Immature natural killer cell (primary cell): ENCODE measurements around the gene APOA1. TPM values are rescaled to one million over a fixed set of nuclear protein-coding genes. Genes with fewer than 3 reads are reported as not detected.
"Not testable (repeated sequence)": the region's sequence is repeated elsewhere in the genome, so short reads cannot be mapped to it uniquely, and the experiment has no call there.

Experiments used
- DNase-seq, 3 donors: peaks; one replicate each; pipeline ENCODE4 v3.0.0; 2022; ENCODE audit warnings: mixed read lengths in 1 of 3
- H3K27ac Mint-ChIP-seq, 6 donors: one replicate each; pipeline ENCODE4 v1.8.0; 2020; ENCODE audit warnings: mixed read lengths in 6 of 6, mild to moderate bottlenecking in 5 of 6, inconsistent platforms in 4 of 6, moderate library complexity in 3 of 6
- H3K27me3 Mint-ChIP-seq, 3 donors: one replicate each; pipeline ENCODE4 v1.8.0; 2020 to 2021; ENCODE audit warnings: low read depth in 3 of 3, mild to moderate bottlenecking in 3 of 3, mixed read lengths in 3 of 3, moderate library complexity in 3 of 3, inconsistent platforms in 1 of 3
- H3K36me3 Mint-ChIP-seq, 3 donors: one replicate each; pipeline ENCODE4 v1.8.0; 2020; ENCODE audit warnings: mixed read lengths in 3 of 3, inconsistent platforms in 2 of 3, mild to moderate bottlenecking in 2 of 3
- H3K4me1 Mint-ChIP-seq, 2 donors: one replicate each; pipeline ENCODE4 v1.8.0; 2020; ENCODE audit warnings: inconsistent platforms in 2 of 2, mild to moderate bottlenecking in 2 of 2, mixed read lengths in 2 of 2, moderate library complexity in 1 of 2
- H3K4me3 Mint-ChIP-seq, 5 donors: one replicate each; pipeline ENCODE4 v1.8.0; 2020; ENCODE audit warnings: mild to moderate bottlenecking in 5 of 5, mixed read lengths in 5 of 5, inconsistent platforms in 3 of 5, moderate library complexity in 3 of 5
- H3K9me3 Mint-ChIP-seq, 6 donors: one replicate each; pipeline ENCODE4 v1.8.0; 2020; ENCODE audit warnings: mild to moderate bottlenecking in 6 of 6, mixed read lengths in 6 of 6, inconsistent platforms in 4 of 6, moderate library complexity in 3 of 6
- polyA plus RNA-seq, 3 donors: library from polyadenylated mRNA; unstranded; fragments of 300-500 nt; fragmentation: Illumina TruSeq; gene quantifications; one replicate each; pipeline ENCODE4 v1.2.3, GENCODE V29; 2021

The APOA1 gene
- polyA plus RNA-seq, 3 donors from 2014 or later, result 0.42 to 0.53 TPM; not detected in 1

GRCh38 chr11:116835791-116836631 lies 1.4 kb downstream of the APOA1 start:
- Mint-ChIP-seq H3K4me3 (peak overlapping the region; percentile 79 to 84 (median 80)), H3K9me3 (no peaks in the 10 kb centered on the region), H3K4me1 (peaks cover 14 to 18% of the 10 kb centered on the region in 2 donors), H3K27me3 (peaks cover 0 to 5% (median 5%) of the 10 kb centered on the region in 3 donors), H3K36me3 (no peaks in the 10 kb centered on the region), H3K27ac (peak overlapping the region in 3 of 6 donors; percentile 51 to 78 (median 71))
- DNase-seq, result peak; percentile 71 to 83 (median 80)

GRCh38 chr11:116835042-116835772 lies 2.2 kb downstream of the APOA1 start:
- peak overlapping the region in 2 of 6 donors; percentile 71 to 78 for H3K27ac Mint-ChIP-seq
- peaks cover 14 to 18% of the 10 kb centered on the region in 2 donors for H3K4me1 Mint-ChIP-seq
- no peaks in the 10 kb centered on the region for H3K9me3 Mint-ChIP-seq
- peaks cover 0 to 5% (median 5%) of the 10 kb centered on the region in 3 donors for H3K27me3 Mint-ChIP-seq
- DNase-seq, result peak in 1 of 3 donors; percentile 14
- no peaks in the 10 kb centered on the region for H3K36me3 Mint-ChIP-seq
- peak overlapping the region; percentile 79 to 84 (median 80) for H3K4me3 Mint-ChIP-seq

- H3K9me3 Mint-ChIP-seq, H3K36me3 Mint-ChIP-seq, DNase-seq, H3K27me3 Mint-ChIP-seq: not testable (repeated sequence)
- Mint-ChIP-seq H3K27ac (peak overlapping the region in 2 of 6 donors; percentile 24 to 61), H3K4me1 (peaks cover 14 to 18% of the 10 kb centered on the region in 2 donors), H3K4me3 (peak overlapping the region; percentile 66 to 83 (median 69))
Measured at GRCh38 chr11:116834535-116835041, 2.8 kb downstream of the APOA1 start.

- H3K4me3 Mint-ChIP-seq, result peak overlapping the region in 3 of 5 donors; percentile 21 to 57 (median 48)
- no peaks in the 10 kb centered on the region for H3K9me3 Mint-ChIP-seq
- no peaks in the 10 kb centered on the region for H3K36me3 Mint-ChIP-seq
- peak overlapping the region in 1 of 6 donors; percentile 76 for H3K27ac Mint-ChIP-seq
- H3K27me3 Mint-ChIP-seq, result peaks cover 0 to 5% (median 5%) of the 10 kb centered on the region in 3 donors
- DNase-seq, result no peak
- H3K4me1 Mint-ChIP-seq, result peaks cover 14 to 18% of the 10 kb centered on the region in 2 donors
Measured at GRCh38 chr11:116833816-116834534, 3.4 kb downstream of the APOA1 start.

- H3K27ac Mint-ChIP-seq, result no peak overlapping the region
- H3K27me3 Mint-ChIP-seq, result peaks cover 0 to 5% (median 5%) of the 10 kb centered on the region in 3 donors
- H3K36me3 Mint-ChIP-seq, result no peaks in the 10 kb centered on the region
- H3K4me3 Mint-ChIP-seq, result no peak overlapping the region
- no peak for DNase-seq
- no peaks in the 10 kb centered on the region for H3K9me3 Mint-ChIP-seq
- H3K4me1 Mint-ChIP-seq, result peaks cover 14 to 18% of the 10 kb centered on the region in 2 donors
Measured at GRCh38 chr11:116833491-116833815, 4.0 kb downstream of the APOA1 start.

GRCh38 chr11:116832350-116833290 lies 4.8 kb downstream of the APOA1 start:
- H3K4me1 Mint-ChIP-seq, result peaks cover 14 to 18% of the 10 kb centered on the region in 2 donors
- DNase-seq, result no peak
- no peaks in the 10 kb centered on the region for H3K36me3 Mint-ChIP-seq
- H3K4me3 Mint-ChIP-seq, result no peak overlapping the region
- peaks cover 0 to 5% (median 5%) of the 10 kb centered on the region in 3 donors for H3K27me3 Mint-ChIP-seq
- H3K27ac Mint-ChIP-seq, result no peak overlapping the region
- no peaks in the 10 kb centered on the region for H3K9me3 Mint-ChIP-seq

GRCh38 chr11:116831790-116832349 lies 5.6 kb downstream of the APOA1 start:
- peaks cover 0 to 5% (median 5%) of the 10 kb centered on the region in 3 donors for H3K27me3 Mint-ChIP-seq
- H3K4me1 Mint-ChIP-seq, result peaks cover 14 to 18% of the 10 kb centered on the region in 2 donors
- DNase-seq, result no peak
- H3K9me3 Mint-ChIP-seq, result no peaks in the 10 kb centered on the region
- H3K27ac Mint-ChIP-seq, result no peak overlapping the region
- H3K4me3 Mint-ChIP-seq, result no peak overlapping the region
- H3K36me3 Mint-ChIP-seq, result no peaks in the 10 kb centered on the region

- no peak for DNase-seq
- no peak overlapping the region for H3K27ac Mint-ChIP-seq
- peaks cover 6 to 8% of the 10 kb centered on the region in 2 donors for H3K4me1 Mint-ChIP-seq
- no peak overlapping the region for H3K4me3 Mint-ChIP-seq
- H3K9me3 Mint-ChIP-seq, result no peaks in the 10 kb centered on the region
- H3K36me3 Mint-ChIP-seq, result no peaks in the 10 kb centered on the region
- peaks cover 0 to 4% (median 4%) of the 10 kb centered on the region in 3 donors for H3K27me3 Mint-ChIP-seq
Measured at GRCh38 chr11:116830184-116830912, 7.1 kb downstream of the APOA1 start.

GRCh38 chr11:116829525-116830183 lies 7.8 kb downstream of the APOA1 start, which contains the start of gene APOC3:
TSS of gene APOC3 (plus strand) at chr11:116829907. CDS start at chr11:116830583, 676 bp downstream.
- H3K27me3 Mint-ChIP-seq, result peaks cover 0 to 2% (median 2%) of the 10 kb centered on the region in 3 donors

GRCh38 chr11:116828632-116829524 lies 8.5 kb downstream of the APOA1 start:
- H3K36me3 Mint-ChIP-seq, result no peaks in the 10 kb centered on the region
- H3K4me3 Mint-ChIP-seq, result no peak overlapping the region
- H3K27ac Mint-ChIP-seq, result no peak overlapping the region
- H3K4me1 Mint-ChIP-seq, result no peaks in the 10 kb centered on the region
- no peaks in the 10 kb centered on the region for H3K9me3 Mint-ChIP-seq
- H3K27me3 Mint-ChIP-seq, result no peaks in the 10 kb centered on the region
- no peak for DNase-seq

More at GRCh38 chr11:116829525-116830183, 7.8 kb downstream of the APOA1 start, which contains the start of gene APOC3:
- Mint-ChIP-seq H3K9me3 (no peaks in the 10 kb centered on the region), H3K4me1 (peaks cover under 1% of the 10 kb centered on the region in 2 donors), H3K27ac (no peak within 1 kb of the TSS), H3K4me3 (no peak within 1 kb of the TSS), H3K36me3 (no peaks in the 10 kb centered on the region)
- no peak for DNase-seq

GRCh38 chr11:116827461-116827860 lies 10.0 kb downstream of the APOA1 start:
- no peak overlapping the region for H3K4me3 Mint-ChIP-seq
- H3K27ac Mint-ChIP-seq, result no peak overlapping the region
- no peaks in the 10 kb centered on the region for H3K9me3 Mint-ChIP-seq
- no peaks in the 10 kb centered on the region for H3K4me1 Mint-ChIP-seq
- no peak for DNase-seq
- no peaks in the 10 kb centered on the region for H3K36me3 Mint-ChIP-seq
- no peaks in the 10 kb centered on the region for H3K27me3 Mint-ChIP-seq
